ENCODE results near the gene WDR1.

WDR1 gene

GRCh38 chr4:10090467-10091250 is 25.9 kb downstream of the WDR1 start:
- TF ChIP-seq FOXP2 (optimal IDR thresholded peaks at IDR 0.05; ENCODE audit: control extremely low read depth, extremely low read length, insufficient read depth) (no peak), POLR2AphosphoS5 (IDR thresholded peaks at IDR 0.05; ENCODE audit: borderline replicate concordance, low read depth, low read length) (no peak), EZH2 (IDR thresholded peaks at IDR 0.05) (no peak)
- Histone ChIP-seq H3K9ac (ENCODE audit: insufficient read length) (no peak overlapping the region), H3K9me3 (ENCODE audit: low read depth, low read length) (no peaks in the 10 kb centered on the region), H3K4me3 (no peak overlapping the region), H3K27ac (no peak overlapping the region), H3K36me3 (ENCODE audit: insufficient read depth, low read length) (peaks cover 23% of the 10 kb centered on the region; the same call in 1 of the 2 replicates)
- no peak for DNase-seq (ENCODE audit: low read depth, low spot score)

- Histone ChIP-seq H3K4me3 (no peak overlapping the region), H3K27ac (no peak overlapping the region), H3K36me3 (ENCODE audit: insufficient read depth, low read length) (peaks cover 23% of the 10 kb centered on the region; the same call in 1 of the 2 replicates), H3K9me3 (ENCODE audit: low read depth, low read length) (no peaks in the 10 kb centered on the region), H3K9ac (ENCODE audit: insufficient read length) (no peak overlapping the region)
- TF ChIP-seq EZH2 (IDR thresholded peaks at IDR 0.05) (no peak), POLR2AphosphoS5 (IDR thresholded peaks at IDR 0.05; ENCODE audit: borderline replicate concordance, low read depth, low read length) (no peak), FOXP2 (optimal IDR thresholded peaks at IDR 0.05; ENCODE audit: control extremely low read depth, extremely low read length, insufficient read depth) (no peak)
- no peak for DNase-seq (ENCODE audit: low read depth, low spot score)
Measured at GRCh38 chr4:10089346-10089745, 27.3 kb downstream of the WDR1 start.

DNA sequence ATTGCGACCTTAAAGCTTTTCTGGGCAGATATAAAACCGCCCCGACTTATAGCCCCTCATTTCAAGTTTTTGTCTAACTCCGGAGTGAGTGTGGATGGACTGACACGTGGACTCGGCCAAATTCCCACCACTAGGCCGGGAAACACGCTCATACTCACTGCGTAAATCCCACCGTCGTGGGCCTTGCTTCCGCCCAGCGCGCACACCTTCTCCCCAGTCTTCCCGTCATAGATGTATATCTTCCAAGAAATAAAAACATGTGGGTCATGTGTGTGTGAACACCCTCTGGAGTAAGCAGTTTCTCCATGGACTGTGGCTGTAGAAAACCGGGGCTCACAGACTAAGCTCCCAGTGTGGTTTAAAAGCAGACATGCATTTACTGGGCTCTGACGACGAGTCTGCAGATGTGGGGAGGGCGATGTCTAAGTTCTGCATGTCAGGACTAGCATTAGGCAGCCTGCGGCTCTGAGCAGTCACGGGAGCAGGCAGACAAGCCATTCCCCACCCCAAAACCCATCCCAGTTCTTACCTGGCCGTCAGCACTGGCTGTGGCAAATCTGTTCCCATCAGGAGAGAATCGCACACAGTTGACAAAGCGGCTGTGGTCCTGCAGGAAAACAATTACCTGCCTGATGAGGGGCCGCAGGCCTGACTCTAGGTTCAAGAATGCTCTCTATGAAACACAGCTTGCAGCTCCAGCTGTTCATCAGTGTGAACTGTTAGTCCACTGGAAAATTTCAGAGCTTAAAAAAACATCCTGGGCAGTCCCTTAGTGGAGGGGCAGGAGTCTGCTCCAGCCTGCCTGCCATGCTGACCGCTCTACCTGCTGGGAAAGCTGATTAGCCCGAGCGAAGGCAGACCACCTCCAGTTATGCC is 28.2 kb downstream of the WDR1 start:
- Histone ChIP-seq H3K9ac (ENCODE audit: insufficient read length) (no peak overlapping the region), H3K36me3 (ENCODE audit: insufficient read depth, low read length) (peaks cover 23% of the 10 kb centered on the region; the same call in 1 of the 2 replicates), H3K27ac (no peak overlapping the region), H3K4me3 (no peak overlapping the region), H3K9me3 (ENCODE audit: low read depth, low read length) (no peaks in the 10 kb centered on the region)
- TF ChIP-seq EZH2 (IDR thresholded peaks at IDR 0.05) (no peak), POLR2AphosphoS5 (IDR thresholded peaks at IDR 0.05; ENCODE audit: borderline replicate concordance, low read depth, low read length) (no peak), FOXP2 (optimal IDR thresholded peaks at IDR 0.05; ENCODE audit: control extremely low read depth, extremely low read length, insufficient read depth) (no peak)
- no peak for DNase-seq (ENCODE audit: low read depth, low spot score)

DNA sequence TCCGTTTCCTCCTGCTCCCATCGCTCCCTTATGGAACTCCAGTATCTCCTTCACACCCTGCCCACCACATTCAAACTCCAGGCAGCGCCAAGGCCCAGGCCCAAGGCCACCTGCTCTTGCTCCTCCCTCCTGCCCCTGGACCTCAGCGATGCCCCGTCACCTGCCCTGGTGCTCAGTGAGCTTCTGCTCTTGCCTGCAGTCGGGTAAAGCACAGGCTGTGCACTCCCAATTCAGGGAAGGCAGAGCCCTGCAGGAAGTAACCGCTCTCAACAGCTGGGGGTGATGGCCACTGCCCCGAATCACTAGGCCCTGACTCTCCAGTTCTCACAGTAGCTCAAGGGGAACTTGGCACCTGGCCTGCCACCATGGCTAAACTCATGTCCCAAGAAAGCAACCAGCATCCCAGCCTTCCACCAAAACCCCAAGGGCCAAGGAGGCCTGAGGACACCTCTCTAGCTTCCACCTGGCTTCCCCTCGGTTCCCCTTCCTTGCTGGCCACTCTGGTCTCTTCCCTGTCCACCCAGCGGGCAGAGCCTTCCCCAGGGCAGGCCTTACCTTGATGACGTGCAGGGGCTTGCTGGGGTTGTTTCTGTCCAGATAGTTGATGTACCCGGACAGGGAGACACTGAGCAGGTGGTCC is 29.3 kb downstream of the WDR1 start:
- no peak for DNase-seq (ENCODE audit: low read depth, low spot score)
- Histone ChIP-seq H3K9ac (ENCODE audit: insufficient read length) (no peak overlapping the region), H3K9me3 (ENCODE audit: low read depth, low read length) (no peaks in the 10 kb centered on the region), H3K27ac (no peak overlapping the region), H3K4me3 (no peak overlapping the region), H3K36me3 (ENCODE audit: insufficient read depth, low read length) (peaks cover 27% of the 10 kb centered on the region; the same call in 1 of the 2 replicates)
- TF ChIP-seq FOXP2 (optimal IDR thresholded peaks at IDR 0.05; ENCODE audit: control extremely low read depth, extremely low read length, insufficient read depth) (no peak), POLR2AphosphoS5 (IDR thresholded peaks at IDR 0.05; ENCODE audit: borderline replicate concordance, low read depth, low read length) (no peak), EZH2 (IDR thresholded peaks at IDR 0.05) (no peak)

DNA sequence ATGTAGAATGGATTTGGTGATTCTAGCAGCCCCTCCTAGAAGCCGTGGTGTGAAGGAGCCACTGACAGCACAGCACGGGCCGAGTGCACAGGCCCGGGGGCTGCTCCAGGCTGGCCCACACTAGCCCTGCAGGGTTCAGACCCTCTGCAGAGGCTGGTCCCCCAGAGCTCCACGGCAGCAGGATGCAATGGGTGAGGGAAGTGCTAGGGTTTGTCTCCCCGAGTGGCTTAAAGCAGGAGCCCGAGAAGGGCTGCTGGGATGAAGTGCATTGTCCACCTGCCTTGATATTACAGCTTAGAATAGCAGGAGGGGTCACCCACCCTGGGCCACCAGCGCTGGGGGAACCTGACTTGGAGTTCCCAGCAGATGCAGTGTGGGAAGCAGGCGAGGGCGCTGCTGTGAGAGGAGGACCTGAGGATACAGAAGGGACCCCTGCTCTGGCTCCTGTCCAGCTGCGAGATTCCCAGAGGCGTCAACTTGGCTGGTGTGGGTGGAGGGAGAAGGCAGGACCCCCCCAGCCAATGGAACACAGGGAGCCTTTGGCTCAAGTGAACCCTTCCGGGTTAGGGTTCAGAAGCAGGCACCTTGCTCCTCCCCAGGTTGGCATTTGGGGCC is 30.0 kb downstream of the WDR1 start:
- Histone ChIP-seq H3K9me3 (ENCODE audit: low read depth, low read length) (no peaks in the 10 kb centered on the region), H3K27ac (no peak overlapping the region), H3K4me3 (no peak overlapping the region), H3K36me3 (ENCODE audit: insufficient read depth, low read length) (peaks cover 22% of the 10 kb centered on the region; the same call in 1 of the 2 replicates), H3K9ac (ENCODE audit: insufficient read length) (no peak overlapping the region)
- DNase-seq (ENCODE audit: low read depth, low spot score): no peak
- TF ChIP-seq FOXP2 (optimal IDR thresholded peaks at IDR 0.05; ENCODE audit: control extremely low read depth, extremely low read length, insufficient read depth) (no peak), POLR2AphosphoS5 (IDR thresholded peaks at IDR 0.05; ENCODE audit: borderline replicate concordance, low read depth, low read length) (no peak), EZH2 (IDR thresholded peaks at IDR 0.05) (no peak)

- no peak for TF ChIP-seq EZH2 (IDR thresholded peaks at IDR 0.05)
- no peak for TF ChIP-seq FOXP2 (optimal IDR thresholded peaks at IDR 0.05; ENCODE audit: control extremely low read depth, extremely low read length, insufficient read depth)
- TF ChIP-seq POLR2AphosphoS5 (IDR thresholded peaks at IDR 0.05; ENCODE audit: borderline replicate concordance, low read depth, low read length): no peak
- Histone ChIP-seq H3K9ac (ENCODE audit: insufficient read length) (no peak overlapping the region), H3K9me3 (ENCODE audit: low read depth, low read length) (no peaks in the 10 kb centered on the region), H3K4me3 (no peak overlapping the region), H3K36me3 (ENCODE audit: insufficient read depth, low read length) (peaks cover 22% of the 10 kb centered on the region; the same call in 1 of the 2 replicates), H3K27ac (no peak overlapping the region)
- DNase-seq (ENCODE audit: low read depth, low spot score): no peak
Measured at GRCh38 chr4:10085828-10086505, 30.6 kb downstream of the WDR1 start.

DNA sequence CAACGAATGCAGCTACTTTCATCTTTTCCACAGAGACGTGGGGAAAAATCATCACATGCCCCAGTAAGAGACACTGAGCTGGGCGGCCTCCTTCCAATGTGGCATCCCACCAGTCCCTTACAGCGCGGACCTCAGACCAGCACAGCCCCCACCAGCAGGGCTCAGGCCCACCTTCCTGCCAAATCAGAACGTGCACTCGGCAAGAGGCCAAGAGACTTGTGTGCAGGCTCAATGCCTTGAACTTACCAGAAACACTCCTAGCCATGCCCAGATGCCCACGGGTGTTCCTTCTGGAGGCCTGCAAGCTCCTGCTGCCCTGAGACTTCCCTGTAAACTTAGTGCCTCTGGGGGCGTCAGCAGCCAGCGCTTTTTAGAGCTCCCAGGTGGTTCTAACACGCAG is 31.2 kb downstream of the WDR1 start:
- Histone ChIP-seq H3K36me3 (ENCODE audit: insufficient read depth, low read length) (peaks cover 23% of the 10 kb centered on the region; the same call in 1 of the 2 replicates), H3K27ac (no peak overlapping the region), H3K4me3 (no peak overlapping the region), H3K9me3 (ENCODE audit: low read depth, low read length) (no peaks in the 10 kb centered on the region), H3K9ac (ENCODE audit: insufficient read length) (no peak overlapping the region)
- DNase-seq (ENCODE audit: low read depth, low spot score): no peak
- TF ChIP-seq FOXP2 (optimal IDR thresholded peaks at IDR 0.05; ENCODE audit: control extremely low read depth, extremely low read length, insufficient read depth) (no peak), POLR2AphosphoS5 (IDR thresholded peaks at IDR 0.05; ENCODE audit: borderline replicate concordance, low read depth, low read length) (no peak), EZH2 (IDR thresholded peaks at IDR 0.05) (no peak)
